Activated CD8-positive, alpha-beta memory T cell treated with anti-CD3 and anti-CD28 coated beads, Interleukin-2, amount 50 U/mL, for 4 hours (primary cell): ENCODE results near the gene PPY.
"Not testable (repeated sequence)": the region's sequence is repeated elsewhere in the genome, so short reads cannot be mapped to it uniquely, and the experiment has no call there.

ENCODE experiments used
- DNase-seq: peaks from one replicate; pipeline ENCODE4 v3.0.0-alpha.2; 2020

Gene PPY

GRCh38 chr17:43962479-43962878 is 20.2 kb upstream of the PPY start:
- DNase-seq: no peak

GRCh38 chr17:43961954-43962353 is 19.7 kb upstream of the PPY start:
- no peak for DNase-seq

- DNase-seq: not testable (repeated sequence)
Observed at GRCh38 chr17:43961292-43961691, 19.0 kb upstream of the PPY start.

- DNase-seq: no peak
Observed at GRCh38 chr17:43958748-43959352, 16.6 kb upstream of the PPY start.

- DNase-seq: no peak
Observed at GRCh38 chr17:43956222-43956621, 13.9 kb upstream of the PPY start.

GRCh38 chr17:43953746-43954145 is 11.5 kb upstream of the PPY start, which contains the start of gene PYY:
PYY (minus strand) TSS chr17:43953940; CDS start chr17:43953483, 457 bp downstream.
- no peak for DNase-seq

- no peak for DNase-seq
Observed at GRCh38 chr17:43952724-43953666, 10.7 kb upstream of the PPY start.

- no peak for DNase-seq
Observed at GRCh38 chr17:43952351-43952723, 10.1 kb upstream of the PPY start.

GRCh38 chr17:43951750-43952149 is 9.5 kb upstream of the PPY start:
- no peak for DNase-seq

- DNase-seq: no peak
Observed at GRCh38 chr17:43950554-43950953, 8.3 kb upstream of the PPY start.

GRCh38 chr17:43949781-43950180 is 7.5 kb upstream of the PPY start:
- no peak for DNase-seq

- DNase-seq: no peak
Observed at GRCh38 chr17:43946781-43947180, 4.5 kb upstream of the PPY start.

GRCh38 chr17:43945074-43945829 is 3.0 kb upstream of the PPY start:
- no peak for DNase-seq

- DNase-seq: no peak
Observed at GRCh38 chr17:43940630-43941029, 1.6 kb downstream of the PPY start.

GRCh38 chr17:43939886-43940285 is 2.4 kb downstream of the PPY start:
- no peak for DNase-seq

- not testable (repeated sequence) for DNase-seq
Observed at GRCh38 chr17:43939452-43939851, 2.8 kb downstream of the PPY start.

GRCh38 chr17:43938838-43939182 is 3.5 kb downstream of the PPY start:
- DNase-seq: no peak

GRCh38 chr17:43936434-43936833 is 5.8 kb downstream of the PPY start:
- DNase-seq: no peak

- DNase-seq: no peak
Observed at GRCh38 chr17:43935926-43936261, 6.4 kb downstream of the PPY start.

GRCh38 chr17:43935204-43935925 is 6.9 kb downstream of the PPY start:
- no peak for DNase-seq

GRCh38 chr17:43932923-43933322 is 9.4 kb downstream of the PPY start:
- no peak for DNase-seq

- no peak for DNase-seq
Observed at GRCh38 chr17:43932357-43932756, 9.9 kb downstream of the PPY start.

- no peak for DNase-seq
Observed at GRCh38 chr17:43931062-43931571, 11.2 kb downstream of the PPY start.
